ENCODE data around the gene PDE11A.

DNA sequence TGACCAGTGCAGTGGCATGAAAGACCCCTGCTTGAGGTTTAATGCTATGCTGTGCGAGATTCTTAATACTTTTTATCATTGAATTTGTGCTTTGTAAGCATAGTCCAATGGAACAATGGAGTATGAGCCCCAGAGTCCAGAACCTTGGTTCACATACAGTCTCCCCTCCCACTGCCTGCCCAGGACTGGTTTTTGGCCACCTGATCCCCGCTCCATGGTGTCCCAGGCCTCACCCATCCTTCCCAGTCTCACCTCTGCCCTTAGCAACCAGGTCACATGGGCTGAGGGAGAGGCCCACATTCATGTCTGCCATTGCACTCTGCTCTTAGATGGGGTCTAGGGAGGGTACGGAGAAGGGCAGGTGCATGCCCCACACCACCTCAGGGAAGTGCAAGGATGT, 6.3 kb downstream of the PDE11A start:
- TF ChIP-seq POLR2A (IDR thresholded peaks at IDR 0.05; ENCODE audit: low read depth, low read length) = no peak
- no peak for TF ChIP-seq TAF1 (IDR thresholded peaks at IDR 0.05; ENCODE audit: borderline replicate concordance, low read depth, low read length)

Measured in GM12892 (cell line).